ENCODE data around the gene ZNF273. TPM values are rescaled to one million over a fixed set of nuclear protein-coding genes. Genes with fewer than 3 reads are reported as not detected.

ZNF273 gene
- total RNA-seq, 1 experiment from 2014 or later: 6.6 TPM

- H3K27me3 ChIP-seq (ENCODE audit: insufficient read depth, low read length): no peaks in the 10 kb centered on the region
- TF ChIP-seq POLR2A (IDR thresholded peaks at IDR 0.05; ENCODE audit: borderline replicate concordance, extremely low read depth, insufficient read depth, insufficient read length) (no peak), ZFX (IDR thresholded peaks at IDR 0.05) (no peak), CBX3 (IDR thresholded peaks at IDR 0.05; ENCODE audit: low read depth) (no peak)
Measured at GRCh38 chr7:64873155-64873500, 29.9 kb upstream of the ZNF273 start.

GRCh38 chr7:64873517-64873916, 29.6 kb upstream of the ZNF273 start:
- no peaks in the 10 kb centered on the region for H3K27me3 ChIP-seq (ENCODE audit: insufficient read depth, low read length)
- H3K27ac ChIP-seq (ENCODE audit: low read depth, low read length): no peak overlapping the region
- H3K36me3 ChIP-seq (ENCODE audit: control insufficient read depth in 1 of 2, insufficient read depth in 2 of 2, low read length in 2 of 2): no peaks in the 10 kb centered on the region
- no peaks in the 10 kb centered on the region for H4K20me1 ChIP-seq (ENCODE audit: insufficient read depth)
- H3K4me3 ChIP-seq (replicated peaks in 1 of 2; ENCODE audit: low read depth in 1 of 2, low read length in 2 of 2): no peak overlapping the region
- ChIA-PET POLR2A (no interaction called here), CTCF (no interaction called here), RAD21 (ENCODE audit: low non-redundant PET in 1 of 2, low total read pairs in 2 of 2, uncharacterized antibody in 2 of 2, unreplicated experiment in 2 of 2) (no interaction called here)
- TF ChIP-seq ZFX (IDR thresholded peaks at IDR 0.05) (no peak), EGR1 (IDR thresholded peaks at IDR 0.05; ENCODE audit: low read depth) (no peak), ZNF274 (IDR thresholded peaks at IDR 0.05; ENCODE audit: low read depth, low read length) (no peak), SIN3A (IDR thresholded peaks at IDR 0.05; ENCODE audit: low read depth) (no peak), YY1 (IDR thresholded peaks at IDR 0.05; ENCODE audit: extremely low read depth, insufficient replicate concordance, low read depth, low read length) (no peak), POLR2AphosphoS5 (IDR thresholded peaks at IDR 0.05; ENCODE audit: low read depth, low read length) (no peak), FOSL1 (IDR thresholded peaks at IDR 0.05; ENCODE audit: low read depth) (no peak), RAD21 (IDR thresholded peaks at IDR 0.05; ENCODE audit: low read depth) (no peak), EZH2phosphoT487 (IDR thresholded peaks at IDR 0.05; ENCODE audit: borderline replicate concordance) (no peak), CTCF (IDR thresholded peaks at IDR 0.05 in 2 of 3, conservative IDR thresholded peaks at IDR 0.05 in 1 of 3; ENCODE audit: borderline replicate concordance in 1 of 3, insufficient read depth in 1 of 3, low read depth in 2 of 3, low read length in 2 of 3) (no peak), SP1 (IDR thresholded peaks at IDR 0.05; ENCODE audit: low read depth) (no peak), CBX3 (IDR thresholded peaks at IDR 0.05; ENCODE audit: low read depth) (no peak), ELF1 (IDR thresholded peaks at IDR 0.05; ENCODE audit: borderline replicate concordance, low read depth) (no peak)
- H3K4me1 ChIP-seq (ENCODE audit: control insufficient read depth in 1 of 2, insufficient read depth in 2 of 2, low read length in 2 of 2): no peaks in the 10 kb centered on the region
- H3K9ac ChIP-seq (ENCODE audit: low read length): no peak overlapping the region
- H3K9me2 ChIP-seq (ENCODE audit: insufficient read depth): no peaks in the 10 kb centered on the region
- BruUV-seq (replicated peaks): no TSS peak
- ATAC-seq (no peak), DNase-seq (ENCODE audit: low read depth, low spot score) (no peak)
- H3K9me3 ChIP-seq (ENCODE audit: control insufficient read depth in 1 of 2, insufficient read depth in 1 of 2, low read depth in 1 of 2, low read length in 2 of 2): no peaks in the 10 kb centered on the region; a peak in 1 of 4 replicates
- no peaks in the 10 kb centered on the region for H3K79me2 ChIP-seq (ENCODE audit: insufficient read depth, low read length)
- intact Hi-C loops (cut with micrococcal nuclease): no loop called here
- H3K4me2 ChIP-seq (ENCODE audit: low read length): no peak overlapping the region
- H2AFZ ChIP-seq (ENCODE audit: low read depth, low read length, poor library complexity, severe bottlenecking): no peak overlapping the region

More at GRCh38 chr7:64873155-64873500, 29.9 kb upstream of the ZNF273 start:
- ChIA-PET RAD21 (ENCODE audit: low non-redundant PET in 1 of 2, low total read pairs in 2 of 2, uncharacterized antibody in 2 of 2, unreplicated experiment in 2 of 2) (no interaction called here), CTCF (no interaction called here), POLR2A (no interaction called here)
- Histone ChIP-seq H3K27ac (ENCODE audit: low read depth, low read length) (no peak overlapping the region), H3K9me3 (ENCODE audit: control insufficient read depth in 1 of 2, insufficient read depth in 1 of 2, low read depth in 1 of 2, low read length in 2 of 2) (no peaks in the 10 kb centered on the region; a peak in 1 of 4 replicates), H3K4me2 (ENCODE audit: low read length) (no peak overlapping the region), H3K4me1 (ENCODE audit: control insufficient read depth in 1 of 2, insufficient read depth in 2 of 2, low read length in 2 of 2) (no peaks in the 10 kb centered on the region), H3K4me3 (replicated peaks in 1 of 2; ENCODE audit: low read depth in 1 of 2, low read length in 2 of 2) (no peak overlapping the region), H4K20me1 (ENCODE audit: insufficient read depth) (no peaks in the 10 kb centered on the region), H3K36me3 (ENCODE audit: control insufficient read depth in 1 of 2, insufficient read depth in 2 of 2, low read length in 2 of 2) (no peaks in the 10 kb centered on the region), H3K9me2 (ENCODE audit: insufficient read depth) (no peaks in the 10 kb centered on the region), H3K9ac (ENCODE audit: low read length) (no peak overlapping the region), H3K79me2 (ENCODE audit: insufficient read depth, low read length) (no peaks in the 10 kb centered on the region), H2AFZ (ENCODE audit: low read depth, low read length, poor library complexity, severe bottlenecking) (no peak overlapping the region)
- BruUV-seq (replicated peaks): no TSS peak
- no peak for DNase-seq (ENCODE audit: low read depth, low spot score)
- no peak for ATAC-seq
- intact Hi-C loops (cut with micrococcal nuclease): no loop called here
